HG03066 (cell line): ENCODE results near the gene LGALS9.

Source experiments
- ATAC-seq: cut with Tn5 transposase; IDR thresholded peaks from one replicate; pipeline ENCODE4 v1.9.1; 2021; ENCODE audit warnings: low read depth; ENCODE audit not compliant: unreplicated experiment

Gene LGALS9

DNA sequence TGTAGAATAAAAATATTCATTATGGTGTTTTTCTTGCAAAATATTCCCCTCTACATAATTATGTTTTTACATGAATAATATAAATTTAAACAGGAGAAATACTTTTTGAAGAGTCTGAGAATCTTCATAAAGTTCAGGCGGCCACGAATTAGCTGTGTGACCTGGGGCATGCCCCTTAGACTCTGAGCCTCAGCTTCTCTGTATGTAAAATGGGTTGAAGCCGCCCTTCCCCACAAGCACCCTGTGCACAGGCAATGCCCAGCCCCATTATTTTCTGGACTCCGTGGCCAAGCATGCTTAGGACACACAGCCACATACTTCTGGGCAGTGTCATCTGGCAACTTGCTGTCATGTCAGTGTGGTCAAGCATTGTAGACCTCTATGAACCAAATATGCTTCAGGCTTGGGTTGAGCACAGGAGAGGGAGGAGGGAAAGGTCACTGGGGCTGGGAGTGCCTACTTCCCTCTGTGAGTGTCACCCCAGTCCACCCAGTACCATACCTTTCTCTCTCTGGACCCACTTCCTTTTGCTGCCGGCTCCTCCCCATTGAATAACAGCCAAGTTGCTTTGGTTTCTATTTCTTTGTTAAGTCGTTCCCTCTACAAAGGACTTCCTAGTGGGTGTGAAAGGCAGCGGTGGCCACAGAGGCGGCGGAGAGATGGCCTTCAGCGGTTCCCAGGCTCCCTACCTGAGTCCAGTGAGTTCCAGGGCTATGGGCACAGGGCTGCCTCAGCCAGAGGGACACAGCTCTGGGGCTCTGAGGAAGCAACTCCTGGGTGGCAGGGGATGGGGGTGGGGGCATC lies at the start of gene LGALS9:
TSS of gene LGALS9 (plus strand) at position 582 of the 804 bp plus-strand sequence. CDS start at position 660, 78 bp downstream.
- ATAC-seq: peak; percentile 59

DNA sequence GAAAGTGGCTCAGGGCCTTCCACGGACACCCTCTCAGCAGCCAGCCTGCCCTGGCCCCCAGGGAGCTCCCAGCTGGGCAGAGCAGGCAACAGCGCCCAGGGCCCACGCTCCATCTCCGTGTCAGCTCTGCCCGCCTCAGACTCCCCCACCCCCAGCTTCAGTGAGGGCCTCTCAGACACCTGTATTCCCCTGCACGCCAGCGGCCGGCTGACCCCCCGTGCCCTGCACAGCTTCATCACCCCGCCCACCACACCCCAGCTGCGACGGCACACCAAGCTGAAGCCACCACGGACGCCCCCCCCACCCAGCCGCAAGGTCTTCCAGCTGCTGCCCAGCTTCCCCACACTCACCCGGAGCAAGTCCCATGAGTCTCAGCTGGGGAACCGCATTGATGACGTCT lies 48.3 kb upstream of the LGALS9 start:
- no peak for ATAC-seq

DNA sequence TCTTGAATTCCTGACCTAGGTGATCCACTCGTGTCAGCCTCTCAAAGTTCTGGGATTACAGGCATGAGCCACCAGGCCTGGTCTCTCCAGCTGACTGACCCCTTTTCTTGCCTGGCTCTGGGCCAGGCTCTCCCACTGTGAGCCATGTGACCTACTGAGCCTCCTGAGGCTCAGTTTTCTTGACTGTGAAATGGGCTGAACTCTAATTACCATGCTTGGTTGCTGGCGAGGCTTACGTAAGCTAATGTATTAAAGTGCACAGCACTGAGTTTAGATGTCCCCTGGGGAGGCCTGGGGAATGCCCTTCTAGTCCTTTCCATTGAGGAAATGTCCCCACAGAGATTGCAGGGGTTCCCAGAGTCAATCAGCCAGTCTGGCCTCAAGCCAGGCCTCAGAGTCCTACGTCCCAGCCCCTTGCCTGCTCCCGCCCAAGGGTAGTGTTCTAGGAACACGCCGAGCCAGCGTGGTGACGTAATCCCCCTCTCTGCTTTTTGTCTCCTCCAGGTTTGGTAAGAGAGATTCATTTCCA lies 45.8 kb upstream of the LGALS9 start:
- no peak for ATAC-seq

DNA sequence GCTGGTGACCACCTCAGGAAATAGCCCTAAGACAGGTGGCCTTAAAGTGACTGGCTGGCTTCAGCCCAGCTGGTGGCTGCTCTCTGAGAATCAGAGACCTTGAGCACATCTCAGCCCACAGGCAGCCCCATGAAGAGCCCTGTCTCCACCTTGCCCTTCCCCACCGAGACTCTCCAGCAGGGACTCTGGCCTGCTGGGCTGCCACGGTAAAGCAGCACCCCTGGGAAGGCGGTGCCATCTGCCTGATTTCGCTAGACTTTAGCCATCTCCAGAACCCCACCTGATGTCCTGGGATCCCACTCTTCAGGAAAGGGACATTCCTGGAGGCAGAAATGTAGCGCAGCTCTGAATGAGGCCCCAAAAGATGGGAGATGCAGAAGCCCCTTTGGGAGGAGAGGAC lies 45.2 kb upstream of the LGALS9 start:
- ATAC-seq: no peak

DNA sequence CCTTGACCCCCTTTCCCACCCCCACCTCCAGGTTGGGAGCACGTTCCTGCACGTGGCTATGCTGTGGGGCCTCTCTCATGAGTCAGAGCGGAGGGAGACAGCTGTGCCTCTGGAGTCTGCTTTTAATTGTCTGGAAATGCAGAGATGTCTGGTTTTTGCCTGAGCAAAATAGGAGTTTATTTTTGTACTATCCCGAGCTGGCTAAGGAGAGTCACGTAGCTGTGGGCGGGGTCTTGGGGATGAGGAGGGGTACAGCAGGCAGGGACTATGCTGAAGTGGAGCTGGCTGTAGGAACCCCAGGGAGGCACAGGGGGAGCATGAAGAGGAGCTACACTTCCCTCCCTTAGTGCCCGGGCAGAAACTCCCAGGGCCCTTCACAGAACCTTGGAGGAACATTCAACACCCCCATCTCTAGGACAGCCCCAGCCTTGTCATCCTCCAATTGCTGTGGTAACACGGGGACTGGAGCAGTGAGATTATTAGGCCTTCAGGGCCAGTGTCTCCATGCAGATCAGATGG lies 44.7 kb upstream of the LGALS9 start:
- ATAC-seq: no peak

DNA sequence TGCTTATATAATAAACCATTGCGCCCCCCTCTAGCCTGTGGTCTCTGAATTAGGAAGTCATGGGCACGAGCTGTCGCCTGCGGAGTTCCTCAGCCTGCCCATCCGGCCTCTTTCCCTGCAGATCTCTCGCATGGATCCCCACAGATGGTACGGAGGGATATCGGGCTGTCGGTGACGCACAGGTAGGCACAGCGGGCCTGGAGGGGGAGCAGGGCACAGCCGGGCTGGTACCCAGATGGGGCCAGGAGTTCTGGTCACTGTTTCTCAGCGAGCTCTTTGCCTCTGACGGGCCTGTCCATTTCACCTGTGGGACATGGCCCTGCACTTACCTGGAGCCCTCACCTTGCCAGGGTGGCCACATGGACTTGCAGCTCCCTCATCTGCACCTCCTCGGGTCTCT lies 42.6 kb upstream of the LGALS9 start:
- no peak for ATAC-seq

DNA sequence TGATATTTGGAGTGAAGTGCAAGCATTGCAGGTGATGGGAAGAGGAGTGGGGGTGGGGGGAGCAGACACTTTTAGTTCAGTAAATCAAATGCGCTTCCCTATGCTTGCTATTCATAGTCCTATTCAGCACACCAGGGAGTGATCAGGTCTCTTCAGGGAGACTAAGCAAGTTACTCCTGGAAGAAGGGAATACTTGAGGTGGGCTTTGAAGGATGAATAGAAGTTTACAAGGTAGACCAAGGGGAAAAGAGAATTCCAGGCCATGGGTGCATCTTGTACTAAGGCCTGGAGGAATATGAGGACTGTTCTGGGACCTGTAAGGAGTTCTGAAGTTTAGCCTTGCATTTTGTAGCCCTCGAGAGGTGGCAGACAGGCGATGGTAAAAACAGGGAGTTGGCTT lies 40.1 kb upstream of the LGALS9 start:
- ATAC-seq: no peak

DNA sequence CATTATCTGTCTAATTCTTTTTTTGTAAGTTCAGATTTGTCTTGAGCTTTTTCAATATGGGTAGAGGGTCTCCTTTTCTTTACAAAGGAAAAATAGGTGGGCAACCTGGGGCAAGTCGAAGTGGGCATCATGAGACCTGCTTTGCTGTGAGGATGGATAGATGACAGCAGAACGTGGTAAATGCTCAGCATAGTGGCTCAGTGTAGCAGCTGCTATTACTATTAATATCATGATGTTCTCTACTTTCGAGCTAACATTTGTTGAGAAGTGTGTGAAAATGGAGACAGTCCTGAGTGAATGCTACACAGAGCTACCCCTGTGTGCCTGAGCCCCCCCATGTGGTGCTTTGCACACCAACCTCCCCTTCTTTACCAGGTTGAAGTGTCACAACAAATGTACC lies 39.0 kb upstream of the LGALS9 start:
- no peak for ATAC-seq

DNA sequence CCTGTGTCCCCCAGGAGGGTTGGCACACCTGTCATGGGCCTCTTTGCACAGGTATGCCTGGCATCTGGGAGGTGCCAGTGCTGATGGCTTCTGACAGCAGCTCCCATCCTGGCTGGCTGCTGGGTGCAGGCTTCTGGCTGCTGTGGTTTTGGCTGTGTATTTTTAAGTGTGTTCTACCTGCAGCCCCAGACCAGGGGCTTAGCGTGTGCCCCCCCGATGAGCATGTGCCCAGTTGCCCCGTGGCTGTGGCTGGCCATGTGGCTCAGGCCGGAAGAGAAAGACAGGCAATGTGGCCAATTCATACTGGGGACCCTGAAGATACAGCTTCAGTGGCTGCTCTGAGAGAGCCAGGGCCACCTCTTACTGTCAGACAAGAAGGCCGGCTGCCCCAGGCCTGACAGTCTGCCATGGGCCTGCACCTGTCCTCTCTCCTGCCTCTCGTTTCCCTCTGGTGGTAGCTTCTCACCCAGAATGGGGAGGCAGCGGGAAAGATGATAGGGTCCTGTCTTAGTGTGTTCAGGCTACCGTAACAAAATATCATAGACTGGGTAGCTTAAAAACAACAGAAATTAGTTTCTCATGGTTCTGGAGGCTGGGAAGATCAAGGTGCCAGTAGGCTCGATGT lies 37.6 kb upstream of the LGALS9 start:
- ATAC-seq: no peak

DNA sequence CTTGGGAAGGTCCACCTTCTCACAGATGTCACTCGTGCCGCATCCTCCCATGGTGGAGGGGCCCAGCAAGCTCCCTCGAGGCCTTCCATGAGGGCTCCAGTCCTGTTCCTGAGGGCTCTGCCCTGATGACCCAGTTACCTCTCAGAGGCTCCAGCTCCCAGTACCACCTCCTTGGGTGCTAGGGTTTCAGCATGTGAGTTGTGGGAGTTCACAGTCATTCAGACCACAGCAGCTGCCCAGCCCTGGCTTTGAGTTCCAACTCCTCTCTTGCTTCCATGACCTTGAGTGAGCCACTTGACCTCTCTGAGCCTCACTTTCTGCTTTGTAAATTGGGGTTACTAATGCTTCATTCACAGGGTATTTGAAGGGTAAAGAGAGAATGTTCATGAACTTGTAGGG lies 37.1 kb upstream of the LGALS9 start:
- ATAC-seq: no peak

DNA sequence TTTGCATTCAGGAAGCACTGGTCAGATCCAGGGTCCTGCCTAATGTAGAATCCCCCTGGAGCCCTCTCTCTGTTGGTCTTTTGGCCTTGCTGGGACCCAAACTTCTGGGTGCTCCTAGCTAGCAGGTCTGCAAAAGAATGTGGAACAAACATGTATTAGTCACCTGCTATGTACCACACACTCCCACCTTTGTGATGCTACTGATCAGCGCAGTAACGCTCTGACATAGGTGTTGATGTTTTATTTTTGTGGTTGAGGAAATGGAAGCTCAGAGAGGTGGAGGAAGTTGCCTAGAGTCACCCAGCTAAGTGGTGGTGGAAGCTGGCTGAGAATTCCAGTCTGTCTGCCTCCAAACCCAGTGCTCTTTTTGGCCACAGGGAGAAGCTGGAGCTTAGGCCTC lies 35.8 kb upstream of the LGALS9 start:
- no peak for ATAC-seq

DNA sequence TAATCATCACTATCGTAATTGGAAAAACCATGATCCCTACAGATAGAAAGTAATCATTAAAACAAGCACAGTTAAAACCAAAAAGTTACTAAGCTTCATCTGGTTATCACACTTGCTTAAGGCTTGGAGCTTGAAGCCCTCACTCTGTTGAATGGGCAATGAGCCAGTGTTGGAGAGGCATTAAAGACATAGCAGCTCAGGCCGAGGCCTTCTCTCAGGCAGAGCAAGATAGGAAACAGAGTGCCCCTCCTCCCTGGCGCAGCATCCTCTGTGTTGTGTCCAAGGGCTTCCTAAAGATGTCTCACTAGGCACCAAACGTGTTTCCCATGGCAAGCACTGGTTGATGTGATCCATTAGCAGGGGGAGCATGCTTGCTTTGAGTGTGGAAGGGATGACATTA lies 34.9 kb upstream of the LGALS9 start:
- no peak for ATAC-seq

DNA sequence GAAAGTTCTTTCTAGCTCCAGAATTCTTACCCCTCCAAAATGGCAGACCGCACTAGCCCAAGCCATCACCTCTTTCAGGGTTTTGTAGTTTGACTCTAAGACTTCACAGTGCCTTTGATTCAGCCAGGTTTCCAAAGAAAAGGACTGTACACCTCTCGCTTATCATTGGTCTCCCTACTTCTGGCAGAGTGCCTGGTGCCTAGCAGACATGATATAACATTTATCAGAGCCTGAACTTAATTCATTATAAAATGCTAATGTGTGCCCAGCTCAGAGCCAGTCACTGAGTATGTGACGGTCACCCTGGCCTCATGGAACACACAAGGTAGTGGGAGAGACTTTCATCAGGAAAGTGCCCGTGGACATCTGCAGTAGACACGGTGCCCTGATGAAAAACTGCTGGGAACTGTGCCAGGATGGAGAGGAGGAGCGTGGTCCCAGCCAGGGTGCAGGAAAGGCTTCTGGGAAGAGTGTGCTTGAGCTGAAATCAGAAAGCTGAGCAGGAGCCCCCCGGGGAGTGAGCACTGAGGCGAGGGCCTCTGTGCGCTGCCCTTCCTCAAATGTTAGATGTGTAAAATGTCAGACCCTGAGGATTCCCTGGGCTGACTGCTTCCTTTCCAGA lies 34.3 kb upstream of the LGALS9 start:
- ATAC-seq: no peak

DNA sequence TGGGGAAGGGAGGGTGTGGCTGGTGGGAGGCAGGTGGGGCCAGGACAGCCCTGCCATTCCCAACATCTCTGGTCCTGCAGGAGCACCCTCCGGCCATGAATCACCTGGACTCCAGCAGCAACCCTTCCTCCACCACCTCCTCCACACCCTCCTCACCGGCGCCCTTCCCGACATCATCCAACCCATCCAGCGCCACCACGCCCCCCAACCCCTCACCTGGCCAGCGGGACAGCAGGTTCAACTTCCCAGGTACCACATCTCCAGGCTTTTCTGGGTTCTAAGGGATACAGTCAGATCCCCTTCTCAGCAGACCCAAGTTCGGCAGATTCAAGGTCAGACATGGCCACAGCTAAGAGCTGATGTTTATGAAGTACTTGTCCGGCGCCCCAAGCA lies 33.8 kb upstream of the LGALS9 start:
- ATAC-seq: no peak

DNA sequence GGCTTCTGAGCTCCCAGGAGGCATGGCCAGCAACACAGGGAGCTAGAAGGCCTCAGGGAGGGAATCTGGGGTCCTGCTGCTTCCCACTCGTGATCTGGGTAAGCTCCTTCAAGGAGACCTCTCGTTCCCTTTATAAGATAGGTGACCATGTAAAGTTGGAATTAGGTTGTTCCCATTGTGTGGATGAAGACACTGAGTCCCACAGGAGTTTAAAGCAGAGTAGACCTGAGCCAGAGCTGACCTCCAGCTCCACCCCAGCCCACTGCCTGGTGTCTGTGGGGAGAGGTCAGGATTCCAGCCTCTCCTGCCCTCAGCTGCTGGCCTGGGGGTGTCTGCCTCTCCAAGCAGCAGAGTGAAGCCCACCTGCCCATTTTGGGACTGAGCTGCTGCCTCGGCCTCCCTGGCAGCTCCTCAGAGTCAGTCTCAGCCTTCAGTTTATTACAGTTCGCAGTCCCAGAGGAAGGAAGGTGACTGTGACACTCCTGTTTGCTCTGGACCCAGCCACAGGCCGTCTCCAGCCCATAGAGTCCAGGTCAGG lies 33.1 kb upstream of the LGALS9 start:
- no peak for ATAC-seq

DNA sequence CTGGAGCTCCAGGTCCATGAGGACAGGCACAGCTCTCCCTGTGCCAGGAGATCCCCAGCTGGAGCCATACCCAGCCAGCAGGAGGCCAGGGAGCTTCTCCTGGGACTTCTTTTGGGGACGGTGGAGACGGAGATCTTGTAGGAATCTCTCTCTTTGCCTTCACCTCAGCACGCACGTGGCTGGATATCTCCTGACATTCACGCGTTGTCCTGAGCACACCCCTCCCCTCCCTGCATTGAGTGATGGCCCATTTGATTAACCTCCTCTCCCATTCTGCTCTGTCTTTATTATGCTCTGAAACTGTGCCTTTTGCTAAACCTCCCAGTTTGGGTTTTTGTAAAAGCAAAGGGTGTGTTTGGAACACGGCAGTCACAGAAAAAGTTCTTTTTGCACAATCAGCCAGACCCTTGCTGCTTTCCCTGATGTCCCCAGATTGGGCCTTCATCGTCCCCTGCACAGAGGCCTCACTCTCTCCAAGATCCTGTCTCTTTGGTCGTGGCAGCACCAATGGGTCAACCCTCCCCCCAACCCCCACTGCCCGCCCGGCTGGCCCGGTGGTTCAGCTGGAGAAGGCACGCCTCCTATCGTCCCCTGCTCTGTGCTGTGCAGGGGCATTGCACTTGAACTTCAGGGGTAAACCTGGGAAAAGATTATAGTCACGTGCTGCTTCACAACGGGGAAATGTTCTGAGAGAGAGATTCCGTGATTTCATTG lies 32.5 kb upstream of the LGALS9 start:
- no peak for ATAC-seq

DNA sequence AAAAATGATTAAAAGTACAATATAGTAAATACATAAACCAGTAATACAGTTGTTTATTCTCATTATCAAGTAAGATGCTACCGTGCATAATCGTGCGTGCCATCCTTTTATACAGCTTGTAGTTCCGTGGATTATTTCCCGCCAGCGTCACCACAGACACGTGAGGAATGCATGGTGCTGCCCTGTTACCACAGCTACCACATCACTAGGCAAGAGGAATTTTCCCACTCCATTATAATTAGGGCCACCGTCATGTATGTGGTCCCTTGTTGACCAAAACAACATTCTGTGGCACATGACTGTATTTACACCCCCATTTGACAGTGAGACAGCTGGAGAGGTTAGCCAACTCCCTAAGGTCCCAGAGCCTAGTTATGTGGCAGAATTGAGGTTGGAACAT lies 30.5 kb upstream of the LGALS9 start:
- no peak for ATAC-seq

DNA sequence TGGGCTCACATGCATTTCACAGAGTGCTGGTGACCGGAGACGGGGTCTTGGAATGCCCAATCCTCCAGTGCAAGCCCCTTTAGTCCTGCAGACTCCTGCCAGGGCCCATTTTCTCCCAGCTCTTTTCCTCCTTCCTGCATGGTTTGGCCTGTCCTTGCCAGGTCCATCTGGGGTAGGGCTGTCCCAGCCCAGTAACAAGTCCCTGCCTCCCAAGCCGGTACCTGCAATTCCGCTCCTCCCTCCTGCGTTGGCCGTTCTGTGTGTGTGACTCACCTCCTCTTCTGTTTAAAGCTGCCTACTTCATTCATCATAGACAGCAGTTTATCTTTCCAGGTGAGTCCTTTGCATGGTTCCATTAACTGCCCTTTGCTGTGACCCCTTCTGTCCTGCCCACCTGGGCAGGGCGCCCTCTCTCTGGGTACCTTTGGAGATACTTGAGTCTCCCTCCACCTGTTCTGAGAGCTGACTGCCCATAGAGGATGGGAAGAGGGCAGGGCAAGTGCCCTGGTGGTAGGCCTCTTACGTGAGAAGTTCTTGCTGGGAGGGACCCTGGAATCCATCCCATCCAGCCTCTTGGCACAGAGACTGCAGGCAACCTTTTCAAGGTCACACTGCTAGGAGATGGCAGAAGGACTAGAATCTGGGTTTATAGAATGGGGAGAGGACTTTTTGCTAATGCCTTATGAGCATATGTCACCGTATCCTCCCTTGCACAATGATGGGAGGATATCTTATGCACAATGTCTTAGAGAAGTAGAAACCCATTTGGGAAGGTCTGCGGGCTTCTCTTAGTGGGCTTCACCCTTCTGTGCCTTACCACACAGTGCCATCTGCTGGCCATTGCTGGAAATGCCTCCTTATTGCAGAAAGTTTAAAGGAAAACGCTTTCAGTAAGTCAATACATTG lies 29.7 kb upstream of the LGALS9 start:
- ATAC-seq: no peak

DNA sequence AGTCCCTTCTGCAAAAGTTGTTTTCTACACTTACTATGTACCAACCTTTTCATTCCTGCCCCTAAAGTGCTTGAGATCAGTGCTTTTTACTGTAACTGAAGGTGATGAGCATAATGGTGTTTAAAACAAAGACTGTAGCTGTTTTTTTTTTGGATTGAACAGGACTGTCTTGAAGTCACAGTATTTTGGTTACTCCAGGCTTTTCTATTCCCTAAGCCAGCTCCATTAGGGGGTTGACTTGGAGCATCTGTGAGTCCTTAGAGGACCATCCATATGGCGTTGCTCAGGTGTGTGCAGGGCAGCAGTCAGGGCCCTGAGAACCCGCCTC lies 29.0 kb upstream of the LGALS9 start:
- no peak for ATAC-seq
